IMR-90 (cell line): ENCODE measurements around the gene CKAP2L. TPM values are rescaled to one million over a fixed set of nuclear protein-coding genes. Genes with fewer than 3 reads are reported as not detected.

Experiments
- ATAC-seq: fragments of 200-7000 bp; cut with Tn5 transposase; 2 replicates; pipeline ENCODE4 v1.9.1; 2020; ENCODE audit warnings: low read depth, mild to moderate bottlenecking, moderate library complexity
- BruUV-seq: library from RNA; stranded (reverse); fragments of 400-500 nt; replicated peaks from 2 replicates; lab custom pipeline; 2021; lab: Mats Ljungman, UMichigan
- CTCF ChIA-PET: fragments of 300-600 bp; formaldehyde crosslinking; extraction: SDS; loops from one replicate; lab custom pipeline; 2021; ENCODE audit warnings: antibody characterized with exemption; lab: Yijun Ruan, JAX
- POLR2A ChIA-PET: fragments of 300-600 bp; sonication (Branson Sonifier 250); formaldehyde crosslinking; loops from one replicate; lab custom pipeline; 2022; ENCODE audit warnings: antibody characterized with exemption; ENCODE audit not compliant: unreplicated experiment; lab: Charles Lee
- DNase-seq: peaks from one replicate; pipeline ENCODE4 v3.0.0; 2013
- H2AFZ ChIP-seq: replicated peaks from 2 replicates; pipeline ENCODE3; 2013; ENCODE audit warnings: low read length, mild to moderate bottlenecking; ENCODE audit not compliant: poor library complexity
- H2AK5ac ChIP-seq: 2 replicates; pipeline ENCODE4 v1.6.1; 2013; ENCODE audit warnings: low read depth, low read length, inconsistent platforms
- H2AK9ac ChIP-seq: replicated peaks from 2 replicates; pipeline ENCODE3; 2013; ENCODE audit warnings: mild to moderate bottlenecking, low read depth, low read length, moderate library complexity; ENCODE audit not compliant: poor library complexity
- H2BK120ac ChIP-seq: 2 replicates; pipeline ENCODE4 v1.6.1; 2013; ENCODE audit warnings: low read depth, low read length, inconsistent platforms
- H2BK15ac ChIP-seq: 3 replicates; pipeline ENCODE4 v1.6.1; 2013; ENCODE audit warnings: low read depth, low read length, inconsistent platforms
- H2BK20ac ChIP-seq: 2 replicates; pipeline ENCODE4 v1.6.1; 2013; ENCODE audit warnings: low read depth, mild to moderate bottlenecking, inconsistent platforms, low read length, moderate library complexity
- H2BK5ac ChIP-seq: 2 replicates; pipeline ENCODE4 v1.6.1; 2013; ENCODE audit warnings: mild to moderate bottlenecking, low read depth, low read length, inconsistent platforms; ENCODE audit not compliant: poor library complexity, severe bottlenecking
- H3K14ac ChIP-seq: replicated peaks from 2 replicates; pipeline ENCODE4 v1.6.1; 2013; ENCODE audit warnings: low read depth, low read length, inconsistent platforms
- H3K18ac ChIP-seq: 2 replicates; pipeline ENCODE4 v1.6.1; 2013; ENCODE audit warnings: low read depth, low read length, control low read depth
- H3K23ac ChIP-seq: 2 replicates; pipeline ENCODE4 v1.6.1; 2013; ENCODE audit warnings: low read depth, low read length, inconsistent platforms
- H3K27ac ChIP-seq: 2 replicates; pipeline ENCODE4 v1.5.1; 2013; ENCODE audit warnings: mild to moderate bottlenecking, control low read depth, low read length; ENCODE audit not compliant: insufficient read depth
- H3K27me3 ChIP-seq: 2 replicates; pipeline ENCODE4 v1.6.1; 2013; ENCODE audit warnings: low read length; ENCODE audit not compliant: control insufficient read depth, insufficient read depth
- H3K36me3 ChIP-seq: 2 replicates; pipeline ENCODE4 v1.6.1; 2013; ENCODE audit warnings: low read length, mixed read lengths; ENCODE audit not compliant: control insufficient read depth, insufficient read depth
- H3K4ac ChIP-seq: 2 replicates; pipeline ENCODE4 v1.6.1; 2013; ENCODE audit warnings: low read depth, low read length, inconsistent platforms
- H3K4me1 ChIP-seq: 2 replicates; pipeline ENCODE4 v1.6.1; 2013; ENCODE audit warnings: low read length, mixed read lengths; ENCODE audit not compliant: control insufficient read depth, insufficient read depth
- H3K4me2 ChIP-seq: 2 replicates; pipeline ENCODE4 v1.6.1; 2013; ENCODE audit warnings: low read depth, mild to moderate bottlenecking, control low read depth, low read length, moderate library complexity
- H3K4me3 ChIP-seq: 2 replicates; pipeline ENCODE4 v1.5.1; 2013; ENCODE audit warnings: low read depth, mild to moderate bottlenecking, control low read depth, low read length, moderate library complexity; ENCODE audit not compliant: insufficient read depth
- H3K56ac ChIP-seq: 2 replicates; pipeline ENCODE4 v1.6.1; 2013; ENCODE audit warnings: low read length, inconsistent platforms; ENCODE audit not compliant: insufficient read depth; ENCODE audit errors: extremely low read depth
- H3K79me1 ChIP-seq, 2 experiments: 2 replicates each; pipeline ENCODE4 v1.6.1; 2013; ENCODE audit warnings: low read length in 2 of 2, inconsistent platforms in 1 of 2, low read depth in 1 of 2
- H3K9ac ChIP-seq: 2 replicates; pipeline ENCODE4 v1.6.1; 2013; ENCODE audit warnings: low read depth, low read length, control low read depth
- H3K9me1 ChIP-seq: 2 replicates; pipeline ENCODE4 v1.6.1; 2013; ENCODE audit warnings: low read length, inconsistent platforms; ENCODE audit not compliant: insufficient read depth
- H3K9me3 ChIP-seq: 2 replicates; pipeline ENCODE4 v1.6.1; 2013; ENCODE audit warnings: low read length; ENCODE audit not compliant: control insufficient read depth, insufficient read depth
- H4K20me1 ChIP-seq: 2 replicates; pipeline ENCODE4 v1.6.1; 2013; ENCODE audit warnings: low read length, inconsistent platforms; ENCODE audit not compliant: insufficient read depth
- H4K5ac ChIP-seq: 2 replicates; pipeline ENCODE4 v1.6.1; 2013; ENCODE audit warnings: mild to moderate bottlenecking, low read depth, low read length, control low read depth
- H4K8ac ChIP-seq, 2 experiments: 2 replicates each; pipeline ENCODE4 v1.6.1; 2013; ENCODE audit warnings: low read depth in 2 of 2, low read length in 2 of 2, control low read depth in 1 of 2, inconsistent platforms in 1 of 2
- H4K91ac ChIP-seq: 2 replicates; pipeline ENCODE4 v1.6.1; 2013; ENCODE audit warnings: low read depth, low read length, inconsistent platforms; ENCODE audit not compliant: insufficient read depth
- BHLHE40 ChIP-seq: fragments of 150-350 bp; IDR thresholded peaks from 2 replicates; pipeline ENCODE4 v1.6.1; 2016; ENCODE audit warnings: mild to moderate bottlenecking, low read depth, low read length
- CEBPB ChIP-seq: IDR thresholded peaks from 2 replicates; pipeline ENCODE4 v1.6.1; 2012; ENCODE audit warnings: low read depth, low read length, improper control_type of control experiment
- CHD1 ChIP-seq: IDR thresholded peaks from 2 replicates; pipeline ENCODE4 v1.6.1; 2012; ENCODE audit warnings: low read depth, low read length, improper control_type of control experiment
- MAFK ChIP-seq: IDR thresholded peaks from 2 replicates; pipeline ENCODE4 v1.6.1; 2012; ENCODE audit warnings: low read depth, low read length, improper control_type of control experiment
- MAZ ChIP-seq: IDR thresholded peaks from 2 replicates; pipeline ENCODE4 v1.6.1; 2012; ENCODE audit warnings: low read depth, mild to moderate bottlenecking, low read length, improper control_type of control experiment, moderate library complexity, borderline replicate concordance
- MXI1 ChIP-seq: IDR thresholded peaks from 2 replicates; pipeline ENCODE4 v1.6.1; 2012; ENCODE audit warnings: low read depth, mild to moderate bottlenecking, low read length, moderate library complexity, borderline replicate concordance
- NFE2L2 ChIP-seq: fragments of 150-350 bp; IDR thresholded peaks from 2 replicates; pipeline ENCODE4 v1.6.1; 2016; ENCODE audit warnings: low read depth, mild to moderate bottlenecking, low read length
- RCOR1 ChIP-seq: IDR thresholded peaks from 2 replicates; pipeline ENCODE4 v1.6.1; 2012; ENCODE audit warnings: mild to moderate bottlenecking, low read length, improper control_type of control experiment; ENCODE audit not compliant: insufficient replicate concordance
- WGBS, 2 experiments: methylation state at CpG; one replicate each; pipeline versions ENCODE4 v1.1.5 to v1.1.7; 2013; ENCODE audit warnings: missing lambda C conversion rate in 2 of 2; ENCODE audit not compliant: insufficient read length in 1 of 2; ENCODE audit errors: extremely low coverage in 2 of 2; 5-methylcytosine and 5-hydroxymethylcytosine counted together
- dilution Hi-C: fragments of 300-500 bp; cut with HindIII; formaldehyde crosslinking; loops from one replicate; pipeline ENCODE4 v1.14.3; 2018; ENCODE audit warnings: low sequenced_read_pairs; ENCODE audit not compliant: unreplicated experiment
- in situ Hi-C: fragments of 300-500 bp; cut with MboI; formaldehyde crosslinking; loops from 3 replicates; pipeline ENCODE4 v1.14.3; 2019; ENCODE audit warnings: low sequenced_read_pairs, inconsistent platforms, mixed read lengths
- intact Hi-C: fragments of 100-400 bp; cut with micrococcal nuclease; formaldehyde crosslinking; loops from 2 replicates; pipeline ENCODE4 v1.10.0; 2022
- polyA plus RNA-seq, 3 experiments: library from polyadenylated mRNA; depleted of rRNA; stranded (reverse); fragments of >200 nt; gene quantifications; 2 replicates each; pipeline ENCODE4 v1.2.3, GENCODE V29; 2012; ENCODE audit warnings: low replicate concordance in 1 of 3
- total RNA-seq: library from RNA; depleted of rRNA; stranded (reverse); fragments of >200 nt; gene quantifications from 2 replicates; pipeline ENCODE4 v1.2.3, GENCODE V29; 2012
- TF ChIP-seq, protein P1 (sequence below): fragments of 150-350 bp; IDR thresholded peaks from 2 replicates; pipeline ENCODE4 v1.6.1; 2016; ENCODE audit warnings: low read depth, mild to moderate bottlenecking, low read length, moderate library complexity, borderline replicate concordance
- TF ChIP-seq, protein P2 (sequence below): fragments of 150-350 bp; IDR thresholded peaks from 2 replicates; pipeline ENCODE4 v1.6.1; 2017; ENCODE audit warnings: mild to moderate bottlenecking, antibody characterized with exemption, low read length, low read depth

CKAP2L gene
- total and polyA plus RNA-seq, 2 of the 4 experiments (the other 2 are of a cell fraction) = 6.4 to 9.9 TPM

DNA sequence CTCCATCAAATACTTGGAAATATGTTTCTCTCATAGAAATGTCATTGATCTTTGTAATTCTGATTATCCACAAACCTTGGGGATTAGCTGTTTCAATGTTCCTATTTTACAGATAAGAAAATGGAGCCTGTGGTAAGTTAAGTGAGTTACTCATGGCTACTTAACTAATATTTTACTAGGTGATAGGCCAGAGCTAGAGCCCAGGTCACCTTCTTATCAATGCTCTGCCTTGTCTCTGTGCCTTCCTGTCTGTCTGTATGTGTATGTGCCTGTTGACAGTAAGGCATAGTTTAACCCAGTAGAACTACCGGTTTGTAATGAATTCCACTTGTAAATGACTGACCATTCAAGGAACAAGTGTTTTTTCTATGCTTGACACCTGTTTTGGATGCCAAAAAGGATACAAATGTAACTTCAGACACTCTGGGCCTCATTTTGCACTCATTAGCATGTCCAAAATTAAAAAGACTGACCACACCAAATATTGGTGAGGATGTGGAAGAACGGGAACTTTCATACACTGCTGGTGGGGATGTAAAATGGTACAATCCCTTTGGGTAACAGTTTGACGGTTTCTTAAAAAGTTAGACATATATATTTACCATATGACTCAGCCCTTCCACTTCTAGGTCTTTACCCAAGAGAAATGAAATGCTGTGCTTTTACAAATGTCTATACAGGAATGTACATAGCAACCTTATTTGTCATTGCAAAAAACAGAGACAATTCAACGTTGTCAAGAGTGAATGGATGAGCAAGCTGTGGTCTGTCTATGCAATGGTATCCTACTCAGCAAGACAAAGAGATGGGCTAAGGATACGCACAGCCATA, 39.5 kb upstream of the CKAP2L start (continued):
- TF ChIP-seq, protein P1, sequence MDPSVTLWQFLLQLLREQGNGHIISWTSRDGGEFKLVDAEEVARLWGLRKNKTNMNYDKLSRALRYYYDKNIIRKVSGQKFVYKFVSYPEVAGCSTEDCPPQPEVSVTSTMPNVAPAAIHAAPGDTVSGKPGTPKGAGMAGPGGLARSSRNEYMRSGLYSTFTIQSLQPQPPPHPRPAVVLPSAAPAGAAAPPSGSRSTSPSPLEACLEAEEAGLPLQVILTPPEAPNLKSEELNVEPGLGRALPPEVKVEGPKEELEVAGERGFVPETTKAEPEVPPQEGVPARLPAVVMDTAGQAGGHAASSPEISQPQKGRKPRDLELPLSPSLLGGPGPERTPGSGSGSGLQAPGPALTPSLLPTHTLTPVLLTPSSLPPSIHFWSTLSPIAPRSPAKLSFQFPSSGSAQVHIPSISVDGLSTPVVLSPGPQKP = no peak

DNA sequence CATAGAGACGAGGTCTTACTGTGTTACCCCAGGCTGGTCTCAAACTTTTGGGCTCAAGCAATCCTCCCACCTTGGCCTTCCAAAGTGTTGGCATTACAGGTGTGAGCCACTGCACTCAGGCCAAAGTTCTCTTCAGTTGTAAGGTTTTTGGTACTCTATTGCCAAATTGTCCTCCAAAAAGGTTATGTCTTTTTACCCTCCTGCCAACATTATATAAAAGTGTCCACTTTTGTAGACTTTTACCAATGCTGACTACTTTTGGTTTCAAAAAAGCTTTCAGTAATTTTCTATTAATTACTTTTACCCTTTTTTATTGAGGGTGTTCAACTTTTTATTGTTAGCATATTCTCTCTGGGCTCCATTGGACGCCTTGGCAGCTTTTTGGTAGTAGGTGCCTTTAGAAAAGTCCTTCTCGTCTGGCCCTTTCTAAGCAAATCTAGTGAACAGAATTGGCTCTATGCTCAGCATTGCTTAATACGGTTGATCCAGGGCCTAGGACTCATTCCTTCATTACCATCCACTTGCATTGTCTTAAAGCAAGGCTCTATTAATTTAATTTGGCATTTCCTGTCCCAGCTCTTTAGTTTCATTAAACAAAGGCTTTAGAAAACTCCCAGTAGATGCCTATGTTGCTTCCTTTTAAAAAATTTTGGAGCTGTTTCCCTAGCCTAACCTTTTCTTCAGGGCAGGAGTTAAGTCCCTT, 36.6 kb upstream of the CKAP2L start:
- POLR2A ChIA-PET = no interaction called here
- TF ChIP-seq MXI1 = no peak
- no peak for TF ChIP-seq CEBPB
- TF ChIP-seq NFE2L2 = no peak
- TF ChIP-seq BHLHE40 = no peak
- no peak for TF ChIP-seq MAZ
- TF ChIP-seq RCOR1 = no peak
- no peak for TF ChIP-seq MAFK
- no peak for TF ChIP-seq CHD1
- TF ChIP-seq, protein P2, sequence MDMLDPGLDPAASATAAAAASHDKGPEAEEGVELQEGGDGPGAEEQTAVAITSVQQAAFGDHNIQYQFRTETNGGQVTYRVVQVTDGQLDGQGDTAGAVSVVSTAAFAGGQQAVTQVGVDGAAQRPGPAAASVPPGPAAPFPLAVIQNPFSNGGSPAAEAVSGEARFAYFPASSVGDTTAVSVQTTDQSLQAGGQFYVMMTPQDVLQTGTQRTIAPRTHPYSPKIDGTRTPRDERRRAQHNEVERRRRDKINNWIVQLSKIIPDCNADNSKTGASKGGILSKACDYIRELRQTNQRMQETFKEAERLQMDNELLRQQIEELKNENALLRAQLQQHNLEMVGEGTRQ = no peak

More for the DNA sequence above, 36.6 kb upstream of the CKAP2L start:
- intact Hi-C loops (no loop called here), in situ Hi-C loops (no loop called here), dilution Hi-C loops (no loop called here)
- Histone ChIP-seq H4K5ac (no peak overlapping the region), H3K4ac (peak overlapping the region; percentile 15; the same call in 1 of the 2 replicates), H2BK20ac (peak overlapping the region; percentile 13; the same call in 1 of the 2 replicates), H4K8ac (no peak overlapping the region), H3K27me3 (no peaks in the 10 kb centered on the region), H3K36me3 (no peaks in the 10 kb centered on the region), H2BK120ac (no peak overlapping the region), H4K91ac (no peak overlapping the region; the same call in 1 of the 2 replicates), H3K18ac (no peak overlapping the region), H2BK5ac (no peak overlapping the region), H3K9ac (no peak overlapping the region), H3K14ac (no peak overlapping the region), H3K56ac (no peak overlapping the region), H4K20me1 (no peaks in the 10 kb centered on the region), H2AK5ac (no peak overlapping the region), H2AFZ (no peak overlapping the region), H3K4me3 (no peak overlapping the region), H3K4me2 (no peak overlapping the region), H3K4me1 (no peaks in the 10 kb centered on the region; the same call in 1 of the 2 replicates), H3K23ac (no peak overlapping the region), H3K9me1 (peaks cover 11% of the 10 kb centered on the region), H2AK9ac (no peak overlapping the region), H3K27ac (no peak overlapping the region), H3K79me1 (peaks cover 0 to 13% of the 10 kb centered on the region in 2 experiments; a peak in 2 of 4 replicates), H2BK15ac (peak overlapping the region; percentile 13; the same call in 1 of the 3 replicates), H3K9me3 (no peaks in the 10 kb centered on the region)
- CTCF ChIA-PET = no interaction called here
- ATAC-seq (no peak), DNase-seq (no peak)
- no TSS peak for BruUV-seq
- 79% methylated on average over 2 of the region's 4 CpGs; no CpG with 5 or more reads in 1 of the 2 experiments for WGBS, 2 experiments
